NCI-H146 treated with DMSO at 0.1 percent for 48 hours (cell line): Measurements from ENCODE around the gene SLC2A4RG.
"Not testable (repeated sequence)": the region's sequence is repeated elsewhere in the genome, so short reads cannot be mapped to it uniquely, and the experiment has no call there.

Experiments used
- DNase-seq: peaks from one replicate; lab custom pipeline; 2025; ENCODE audit not compliant: unreplicated experiment; lab: John Stamatoyannopoulos, UW

SLC2A4RG gene

GRCh38 chr20:63709149-63709527 lies 30.4 kb upstream of the SLC2A4RG start:
- no peak for DNase-seq

- DNase-seq: no peak
Observed at GRCh38 chr20:63711085-63711645, 28.4 kb upstream of the SLC2A4RG start.

- no peak for DNase-seq
Observed at GRCh38 chr20:63712191-63712590, 27.4 kb upstream of the SLC2A4RG start.

GRCh38 chr20:63714858-63715257 lies 24.7 kb upstream of the SLC2A4RG start:
- DNase-seq: no peak

GRCh38 chr20:63718996-63719395 lies 20.6 kb upstream of the SLC2A4RG start:
- no peak for DNase-seq

GRCh38 chr20:63722967-63723622 lies 16.5 kb upstream of the SLC2A4RG start:
- DNase-seq: not testable (repeated sequence)

GRCh38 chr20:63730189-63730733 lies 9.3 kb upstream of the SLC2A4RG start:
- not testable (repeated sequence) for DNase-seq

GRCh38 chr20:63731410-63731809 lies 8.2 kb upstream of the SLC2A4RG start:
- no peak for DNase-seq

- no peak for DNase-seq
Observed at GRCh38 chr20:63732118-63733095, 7.2 kb upstream of the SLC2A4RG start.

- DNase-seq: no peak
Observed at GRCh38 chr20:63733117-63733516, 6.5 kb upstream of the SLC2A4RG start.

- DNase-seq: no peak
Observed at GRCh38 chr20:63733579-63734081, 5.9 kb upstream of the SLC2A4RG start.

- DNase-seq: no peak
Observed at GRCh38 chr20:63734111-63734945, 5.2 kb upstream of the SLC2A4RG start.

- no peak for DNase-seq
Observed at GRCh38 chr20:63734946-63735858, 4.4 kb upstream of the SLC2A4RG start.

GRCh38 chr20:63735859-63736718 lies 3.5 kb upstream of the SLC2A4RG start, which contains the start of gene LIME1:
Gene LIME1 (plus strand): TSS chr20:63736664. CDS start chr20:63737550, 886 bp downstream.
- DNase-seq: no peak

- no peak for DNase-seq
Observed at GRCh38 chr20:63736893-63737694, 2.5 kb upstream of the SLC2A4RG start.

GRCh38 chr20:63737695-63737944 lies 2.0 kb upstream of the SLC2A4RG start:
- DNase-seq: no peak

- no peak for DNase-seq
Observed at GRCh38 chr20:63737945-63738686, 1.5 kb upstream of the SLC2A4RG start.
